K562 (cell line): ENCODE results near the gene LYRM1. TPM values are rescaled to one million over a fixed set of nuclear protein-coding genes. Genes with fewer than 3 reads are reported as not detected.

Source experiments
- ATAC-seq: fragments of 200-7000 bp; cut with Tn5 transposase; 3 replicates; pipeline ENCODE4 v1.9.1; 2020; ENCODE audit warnings: moderate library complexity
- BruUV-seq: library from RNA; stranded (reverse); fragments of 400-500 nt; replicated peaks from 2 replicates; lab custom pipeline; 2021; lab: Mats Ljungman, UMichigan
- CTCF ChIA-PET: fragments of 300-600 bp; formaldehyde crosslinking; extraction: SDS; loops from one replicate; lab custom pipeline; 2021; ENCODE audit warnings: low intra/inter-chr PET ratio; lab: Yijun Ruan, JAX
- POLR2A ChIA-PET: fragments of 300-600, 350-650 bp; sonication (Branson Sonifier 250); formaldehyde crosslinking; extraction: SDS; loops from one replicate; lab custom pipeline; 2021; ENCODE audit warnings: antibody characterized with exemption, inconsistent platforms; lab: Yijun Ruan, JAX
- DNase-seq, 4 experiments: peaks; one replicate each; pipeline versions ENCODE4 v3.0.0 to v3.0.0-alpha.2; 2011 to 2018; ENCODE audit warnings: low spot score in 3 of 4, mixed read lengths in 3 of 4; ENCODE audit errors: extremely low read depth in 1 of 4
- FAIRE-seq: peaks from 2 replicates; lab custom pipeline; 2011; peaks lifted over from hg19 to GRCh38; lab: Jason Lieb, UNC
- H2AFZ ChIP-seq: 2 replicates; pipeline ENCODE4 v1.6.0; 2011; ENCODE audit warnings: low read depth, low read length, control low read depth, inconsistent platforms
- H3K27ac ChIP-seq: fragments of 200-600 bp; 3 replicates; pipeline ENCODE4 v1.8.0; 2011; ENCODE audit warnings: low read depth, mild to moderate bottlenecking, control low read depth, inconsistent platforms, low read length, moderate library complexity, mixed read lengths; ENCODE audit errors: extremely low read depth
- H3K27me3 ChIP-seq, 2 experiments: fragments of 300-600 bp in 1 of 2; 2 replicates in 1 of 2; 3 replicates in 1 of 2; pipeline versions ENCODE4 v1.6.0 to v1.8.0; 2011; ENCODE audit warnings: inconsistent platforms in 2 of 2, low read length in 2 of 2, mild to moderate bottlenecking in 1 of 2, mixed read lengths in 1 of 2, moderate library complexity in 1 of 2; ENCODE audit not compliant: control insufficient read depth in 2 of 2, insufficient read depth in 2 of 2
- H3K36me3 ChIP-seq: fragments of 300-600 bp; 3 replicates; pipeline ENCODE4 v1.8.0; 2011; ENCODE audit warnings: mild to moderate bottlenecking, low read length, inconsistent platforms; ENCODE audit not compliant: control insufficient read depth, insufficient read depth
- H3K4me1 ChIP-seq, 2 experiments: fragments of 200-600 bp in 1 of 2; replicated peaks in 1 of 2; 2 replicates in 1 of 2; 3 replicates in 1 of 2; pipeline versions ENCODE4 v1.5.1 to v1.8.0; 2011; ENCODE audit warnings: inconsistent platforms in 2 of 2, low read length in 2 of 2, mild to moderate bottlenecking in 1 of 2, mixed read lengths in 1 of 2, moderate library complexity in 1 of 2; ENCODE audit not compliant: control insufficient read depth in 2 of 2, insufficient read depth in 2 of 2
- H3K4me2 ChIP-seq: 2 replicates; pipeline ENCODE4 v1.6.1; 2011; ENCODE audit warnings: low read length, control low read depth, inconsistent platforms, mixed read lengths; ENCODE audit not compliant: insufficient read depth
- H3K4me3 ChIP-seq: fragments of 200-600 bp; sonication (generic), shearing (Covaris generic); 2 replicates; pipeline ENCODE4 v1.5.1; 2016; ENCODE audit warnings: control low read depth, inconsistent platforms
- H3K79me2 ChIP-seq: fragments of 200-600 bp; 3 replicates; pipeline ENCODE4 v1.8.0; 2011; ENCODE audit warnings: low read length, inconsistent platforms; ENCODE audit not compliant: control insufficient read depth, insufficient read depth
- H3K9ac ChIP-seq, 2 experiments: 2 replicates each; pipeline versions ENCODE4 v1.6.0 to v1.6.1; 2011; ENCODE audit warnings: low read depth in 2 of 2, low read length in 2 of 2, control low read depth in 1 of 2, inconsistent platforms in 1 of 2, mild to moderate bottlenecking in 1 of 2, mixed read lengths in 1 of 2; ENCODE audit not compliant: insufficient read depth in 1 of 2
- H3K9me1 ChIP-seq: one replicate; pipeline ENCODE4 v1.6.0; 2011; ENCODE audit warnings: inconsistent platforms, mild to moderate bottlenecking, low read length, moderate library complexity; ENCODE audit not compliant: control insufficient read depth, insufficient read depth
- H3K9me3 ChIP-seq: replicated peaks from 2 replicates; pipeline ENCODE4 v1.5.1; 2011; ENCODE audit warnings: low read depth, low read length, inconsistent platforms; ENCODE audit not compliant: control insufficient read depth, insufficient read depth
- H4K20me1 ChIP-seq: replicated peaks from 2 replicates; pipeline ENCODE4 v1.6.1; 2011; ENCODE audit warnings: low read length, inconsistent platforms, mixed read lengths; ENCODE audit not compliant: control insufficient read depth, insufficient read depth
- ATF7 ChIP-seq: fragments of 450-650 bp; IDR thresholded peaks from 2 replicates; pipeline ENCODE4 v1.7.1; 2014; ENCODE audit warnings: mild to moderate bottlenecking, moderate library complexity
- CCAR2 ChIP-seq: fragments of 200-400 bp; formaldehyde crosslinking; IDR thresholded peaks from 2 replicates; pipeline ENCODE4 v1.6.1; 2017; ENCODE audit warnings: mild to moderate bottlenecking, low read depth, low read length
- E4F1 ChIP-seq: fragments of 250-450 bp; sonication (Bioruptor Pico); IDR thresholded peaks from 2 replicates; pipeline ENCODE4 v1.5.0; 2021; ENCODE audit warnings: mild to moderate bottlenecking, borderline replicate concordance
- ESRRB ChIP-seq: fragments of 250-450 bp; sonication (Bioruptor Pico); IDR thresholded peaks from 2 replicates; pipeline ENCODE4 v1.5.0; 2020; ENCODE audit warnings: mild to moderate bottlenecking, moderate library complexity, borderline replicate concordance
- FOXA3 ChIP-seq, 2 experiments: fragments of 450-650 bp in 1 of 2; sonication (generic) in 1 of 2; formaldehyde crosslinking; IDR thresholded peaks in 1 of 2; conservative IDR thresholded peaks in 1 of 2; 2 replicates each; pipeline versions ENCODE4 v1.4.0 to v1.8.0; 2020 to 2022; ENCODE audit warnings: mild to moderate bottlenecking in 2 of 2, missing genetic modification reagents in 1 of 2
- PCBP2 ChIP-seq: fragments of 200-400 bp; formaldehyde crosslinking; IDR thresholded peaks from 2 replicates; pipeline ENCODE4 v1.6.1; 2018; ENCODE audit warnings: low read length, low read depth, mild to moderate bottlenecking, moderate library complexity; ENCODE audit not compliant: poor library complexity, severe bottlenecking
- RBM34 ChIP-seq: fragments of 200-400 bp; formaldehyde crosslinking; IDR thresholded peaks from 2 replicates; pipeline ENCODE4 v1.6.1; 2018; ENCODE audit warnings: low read length, borderline replicate concordance; ENCODE audit not compliant: insufficient read depth
- SLC30A9 ChIP-seq: fragments of 250-450 bp; sonication (Bioruptor Pico); IDR thresholded peaks from 2 replicates; pipeline ENCODE4 v1.8.0; 2022; ENCODE audit warnings: mild to moderate bottlenecking, moderate library complexity
- TEAD2 ChIP-seq: fragments of 450-650 bp; IDR thresholded peaks from 2 replicates; pipeline ENCODE4 v1.6.1; 2016; ENCODE audit warnings: missing genetic modification characterization, control low read depth, missing compliant biosample characterization
- VEZF1 ChIP-seq: fragments of 200-800 bp; sonication (Bioruptor generic); IDR thresholded peaks from 2 replicates; pipeline ENCODE4 v1.6.1; 2017; ENCODE audit warnings: missing genetic modification characterization, missing compliant biosample characterization
- ZNF282 ChIP-seq: sonication (generic); formaldehyde crosslinking; IDR thresholded peaks from 2 replicates; pipeline ENCODE4 v1.8.1; 2023; ENCODE audit warnings: missing genetic modification reagents
- WGBS: fragments of 100-300 bp; shearing (Covaris generic); methylation state at CpG from one replicate; pipeline ENCODE4 v1.1.6; 2016; ENCODE audit warnings: low coverage, mixed read lengths; ENCODE audit not compliant: insufficient coverage; ENCODE audit errors: missing lambda C conversion rate; 5-methylcytosine and 5-hydroxymethylcytosine counted together
- in situ Hi-C: fragments of 300-500 bp; cut with MboI; formaldehyde crosslinking; loops from 4 replicates; pipeline ENCODE4 v1.15.0; 2018; ENCODE audit warnings: inconsistent platforms, mixed read lengths
- intact Hi-C: fragments of 100-400 bp; cut with micrococcal nuclease; formaldehyde crosslinking; loops from 2 replicates; pipeline ENCODE4 v1.14.2; 2022
- polyA plus RNA-seq, 8 experiments: library from polyadenylated mRNA; depleted of rRNA in 4 of 8; stranded (reverse) in 5 of 8; unstranded in 3 of 8; fragments of >200 nt; fragmentation: Nextera tagmentation in 2 of 8; fragmentation: Illumina TruSeq in 1 of 8; extraction: Ambion mirVana in 2 of 8; extraction: Trizol in 1 of 8; gene quantifications; 2 replicates each; pipeline versions ENCODE4 v1.2.1 to v1.2.3, GENCODE V29; 2011 to 2014; ENCODE audit warnings: inconsistent platforms in 1 of 8, missing spikeins in 1 of 8
- total RNA-seq, 7 experiments: library from RNA; depleted of rRNA in 6 of 7; stranded (reverse); fragments of >200 nt in 6 of 7; fragmentation: Illumina TruSeq in 2 of 7; extraction: Trizol in 2 of 7; gene quantifications; 2 replicates each; pipeline versions ENCODE4 v1.2.1 to v1.2.3, GENCODE V29; 2011 to 2021; ENCODE audit warnings: low replicate concordance in 1 of 7

The LYRM1 gene
- total and polyA plus RNA-seq, 9 of the 15 experiments (the other 6 are each of a cell fraction or from before 2014, with no cell fraction given): 17.5 to 44.1 (median 32.7) TPM

DNA sequence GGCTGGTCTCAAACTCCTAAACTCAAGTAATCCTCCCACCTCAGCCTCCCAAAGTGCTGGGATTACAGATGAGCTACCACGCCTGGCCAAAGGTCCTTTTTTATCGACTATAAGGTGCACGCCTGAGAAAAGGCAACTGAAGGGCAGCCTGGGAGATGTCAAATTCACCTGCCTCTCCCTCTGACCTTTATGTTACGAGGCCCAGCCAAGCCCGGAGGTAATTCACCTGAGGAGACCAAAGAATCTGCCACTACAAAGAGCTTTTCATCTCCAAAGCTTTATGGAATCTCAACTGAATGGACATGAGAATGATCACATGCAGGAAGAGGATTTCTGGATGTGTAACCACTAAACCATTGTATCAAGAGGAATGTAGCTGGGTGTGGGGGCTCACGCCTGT is 37.2 kb downstream of the LYRM1 start:
- ATAC-seq: no peak
- in situ Hi-C loops: no loop called here
- intact Hi-C loops: no loop called here
- ChIA-PET CTCF (no interaction called here), POLR2A (interaction anchor here (0.6 to 1.7 kb wide), 5 partner anchors 10 to 123 kb away, joined by 3 to 7 read pairs (median 4); no protein-coding TSS in a partner anchor)
- Histone ChIP-seq H3K9me3 (no peaks in the 10 kb centered on the region), H4K20me1 (no peaks in the 10 kb centered on the region), H3K9me1 (no peaks in the 10 kb centered on the region), H3K4me1 (no peaks in the 10 kb centered on the region; a peak in 1 of 5 replicates), H3K27me3 (peaks cover 4 to 15% of the 10 kb centered on the region in 2 experiments; a peak in 4 of 5 replicates), H3K4me2 (no peak overlapping the region), H3K36me3 (no peaks in the 10 kb centered on the region), H3K9ac (no peak overlapping the region), H3K79me2 (no peaks in the 10 kb centered on the region), H3K27ac (no peak overlapping the region), H3K4me3 (no peak overlapping the region), H2AFZ (no peak overlapping the region)
- 34% methylated on average over 6 of the region's 6 CpGs for WGBS
- no TSS peak for BruUV-seq
- no peak for FAIRE-seq
- DNase-seq: no peak
- TF ChIP-seq TEAD2 (tag) (no peak), PCBP2 (no peak), SLC30A9 (no peak), CCAR2 (no peak), VEZF1 (CRISPR knock-in tag) (no peak), FOXA3 (CRISPR knock-in tag; conservative IDR thresholded peaks at IDR 0.05 in 1 of 2, IDR thresholded peaks at IDR 0.05 in 1 of 2) (no peak), ESRRB (no peak), E4F1 (no peak), ZNF282 (CRISPR knock-in tag) (no peak), ATF7 (no peak), RBM34 (no peak)
